ENCODE results near the gene SCAI.
"Not testable (repeated sequence)": the region's sequence is repeated elsewhere in the genome, so short reads cannot be mapped to it uniquely, and the experiment has no call there.

The SCAI gene

DNA sequence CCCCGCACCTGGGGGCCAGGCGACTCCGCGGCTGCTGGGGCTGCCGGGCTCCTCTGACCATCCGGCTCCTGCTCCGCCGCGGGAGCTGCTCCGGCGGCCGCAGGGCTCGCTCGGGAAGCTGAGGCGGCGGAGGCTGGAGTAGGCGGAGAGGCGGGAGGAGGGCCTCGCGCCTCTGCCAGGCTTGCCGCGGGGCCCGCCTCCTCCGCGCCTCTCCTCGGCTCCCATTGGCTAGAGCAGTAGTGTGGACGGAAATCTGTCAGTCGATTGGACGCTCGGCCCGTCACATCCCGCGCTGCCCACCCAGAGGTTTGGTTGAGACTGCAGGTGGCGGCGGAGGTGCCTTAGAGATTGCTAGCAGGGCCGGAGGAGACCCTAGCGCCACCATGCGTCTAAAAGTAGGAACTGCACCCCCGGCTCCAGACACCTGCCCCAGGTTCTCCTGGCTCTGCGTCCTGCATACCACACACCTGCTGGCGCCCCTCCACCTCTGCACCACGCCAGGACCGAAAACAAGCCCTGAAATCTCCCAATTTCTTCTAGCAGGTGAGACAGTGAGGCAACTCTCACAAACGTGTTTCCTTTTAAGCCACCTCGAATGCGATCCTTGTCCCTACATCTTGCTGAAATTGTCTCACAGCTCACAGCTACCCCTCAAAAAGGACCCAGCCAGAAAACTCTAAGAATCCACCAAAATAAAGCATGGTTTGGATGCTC, at the start of gene SCAI:
Gene SCAI, minus strand, starts transcription at position 152 of the 714 bp plus-strand sequence. Its CDS starts 91 bp downstream, at position 61.
- DNase-seq = peak; percentile 99

DNA sequence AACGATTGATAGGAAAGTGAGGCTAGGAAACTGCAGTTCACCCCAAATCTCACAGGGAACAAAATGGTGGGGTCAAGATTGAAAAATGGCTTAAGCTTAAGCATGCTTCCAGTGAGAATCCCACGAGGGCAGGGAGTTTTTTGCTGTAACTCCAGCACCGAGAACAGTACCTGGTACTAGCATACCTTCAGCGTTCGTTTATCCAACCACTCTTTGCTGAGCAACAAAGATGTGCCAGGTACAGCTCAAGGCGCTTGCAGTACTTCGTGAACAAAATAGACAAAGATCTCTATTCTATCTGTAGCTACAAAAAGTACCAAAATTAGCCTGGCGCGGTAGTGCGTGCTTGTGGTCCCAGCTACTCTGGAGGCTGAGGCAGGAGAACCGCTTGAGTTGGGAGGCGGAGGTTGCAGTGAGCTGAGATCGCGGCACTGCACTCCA, 47.1 kb upstream of the SCAI start:
- peak; percentile 2 for DNase-seq

DNA sequence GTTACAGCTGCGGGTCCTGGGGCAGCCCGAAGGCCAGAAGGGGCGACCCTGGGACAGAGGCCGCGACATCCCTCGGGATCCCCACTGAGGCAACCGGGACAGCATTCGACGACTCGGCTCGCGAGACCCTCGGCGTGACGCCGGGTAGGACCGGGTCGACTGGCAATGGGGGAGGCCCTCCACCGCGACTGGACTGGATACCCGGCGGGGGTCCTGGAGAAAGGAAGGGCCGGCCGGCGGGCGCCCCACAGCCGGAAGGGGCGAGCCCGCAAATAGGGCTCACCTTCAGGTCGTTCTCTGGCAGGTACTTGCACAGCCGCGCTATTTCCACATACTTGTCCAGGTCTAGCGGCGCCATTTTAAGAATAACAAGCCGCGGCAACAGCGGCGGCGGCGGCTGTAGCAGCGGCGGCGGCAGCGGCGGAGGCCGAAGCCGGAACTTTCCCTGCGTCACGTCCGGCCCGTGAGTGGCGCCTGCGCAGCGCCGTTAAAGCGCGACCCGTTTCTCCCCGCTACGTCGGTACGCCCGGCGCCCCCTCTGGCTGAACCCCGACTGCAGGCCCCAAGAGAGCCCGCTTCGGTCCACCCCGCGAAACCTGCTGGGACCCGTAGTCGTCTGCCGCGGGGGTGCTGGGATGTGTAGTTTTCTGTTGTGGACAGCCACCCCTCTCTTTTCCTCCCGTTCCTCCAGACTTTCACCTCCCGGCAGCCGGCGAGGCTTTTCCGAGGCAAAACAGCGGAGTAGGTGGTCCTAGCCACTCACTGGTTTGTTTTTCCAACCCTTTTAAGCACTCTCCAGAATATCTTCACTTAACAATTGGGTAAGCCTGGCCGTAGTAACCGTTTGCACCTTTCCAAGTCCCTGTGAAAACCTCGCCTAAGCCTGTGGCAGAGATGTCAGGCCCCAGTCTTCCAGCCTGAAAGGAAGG, 46.3 kb upstream of the SCAI start, which contains the start of gene PPP6C:
Gene PPP6C, minus strand, starts transcription at position 443 of the 929 bp plus-strand sequence. Its CDS starts 85 bp downstream, at position 358.
- DNase-seq = peak; percentile 98

DNA sequence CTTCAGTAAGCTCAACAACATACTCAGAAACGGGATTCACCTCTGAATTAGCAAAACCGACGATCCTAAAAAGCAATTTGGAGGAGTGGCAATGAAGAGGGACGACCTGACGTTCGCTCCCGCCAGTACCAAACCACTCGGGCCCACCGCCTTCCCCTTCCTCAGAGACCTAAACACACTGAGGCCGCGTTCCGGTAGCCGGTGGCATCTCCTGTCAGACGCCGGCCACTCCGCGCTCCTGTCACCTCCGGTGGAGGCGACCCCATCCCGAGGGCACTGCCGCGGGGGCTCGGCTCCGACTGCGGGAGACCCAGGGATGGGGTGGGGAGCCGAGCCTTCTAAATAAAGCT, 45.7 kb upstream of the SCAI start:
- DNase-seq = peak; percentile 9

DNA sequence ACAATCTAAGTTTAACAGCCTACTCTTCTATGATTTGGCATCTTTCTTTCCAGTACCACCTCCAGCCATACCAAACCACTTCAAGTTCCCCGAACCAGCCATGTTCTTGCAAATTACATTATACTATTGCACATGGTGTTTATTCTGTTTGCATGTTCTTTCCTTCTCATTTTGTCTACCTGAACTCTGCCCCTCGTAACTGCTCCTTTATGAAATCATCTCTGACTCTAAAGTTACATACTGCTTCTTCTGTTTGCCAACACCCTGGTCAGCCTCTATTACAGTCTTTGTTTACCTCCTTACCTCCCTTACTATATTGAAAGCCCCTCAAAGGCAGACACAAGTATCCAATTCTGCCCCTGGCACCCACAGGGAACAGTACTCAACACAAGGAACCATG, 40.2 kb upstream of the SCAI start:
- no peak for DNase-seq

DNA sequence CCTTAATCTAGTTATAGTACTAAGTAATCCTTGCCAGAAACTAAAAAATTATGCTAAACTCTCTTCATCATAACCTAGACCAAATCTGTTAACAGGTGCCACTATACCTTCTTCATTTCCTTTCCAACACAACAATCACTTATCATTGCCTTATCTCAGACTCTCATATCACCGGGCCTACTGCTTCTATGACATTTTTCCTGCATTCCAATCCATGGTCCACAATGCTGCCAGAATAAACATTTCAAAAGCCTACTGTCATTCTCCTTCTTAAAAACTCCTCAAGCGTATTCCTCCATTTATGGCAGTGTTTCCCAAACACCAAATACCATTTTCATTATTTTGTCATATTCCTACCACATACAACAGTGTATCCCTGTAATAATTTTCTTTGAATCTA, 39.7 kb upstream of the SCAI start:
- no peak for DNase-seq

DNA sequence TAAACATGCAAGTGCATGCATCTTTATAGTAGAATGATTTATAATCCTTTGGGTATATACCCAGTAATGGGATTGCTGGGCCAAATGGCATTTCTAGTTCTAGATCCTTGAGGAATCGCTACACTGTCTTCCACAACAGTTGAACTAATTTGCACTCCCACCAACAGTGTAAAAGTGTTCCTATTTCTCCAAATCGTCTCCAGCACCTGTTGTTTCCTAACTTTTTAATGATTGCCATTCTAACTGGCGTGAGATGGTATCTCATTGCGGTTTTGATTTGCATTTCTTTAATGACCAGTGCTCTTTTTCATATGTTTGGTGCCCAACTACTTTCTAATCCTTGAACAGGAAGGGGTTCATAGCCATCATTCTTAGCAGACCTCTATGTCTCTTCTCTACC, 38.4 kb upstream of the SCAI start:
- DNase-seq = not testable (repeated sequence)

DNA sequence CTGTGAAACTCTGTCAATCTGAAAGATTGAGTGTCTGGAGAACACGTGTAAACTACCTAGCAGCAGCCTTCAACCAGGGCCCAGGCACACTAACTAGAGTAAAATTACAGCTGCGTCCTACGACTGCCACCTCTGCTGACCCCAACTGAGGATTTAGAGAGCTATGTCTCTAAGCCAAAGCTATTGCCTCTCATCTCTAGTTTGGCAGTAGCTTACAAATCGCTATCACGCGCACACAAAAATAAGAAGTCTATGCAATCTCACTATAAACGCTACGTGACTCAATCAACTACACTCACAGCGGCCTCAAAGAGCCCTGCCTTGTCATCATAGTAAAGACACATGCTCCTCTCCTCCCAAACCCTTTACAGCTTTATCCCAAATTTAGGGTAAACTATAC, 37.5 kb upstream of the SCAI start:
- DNase-seq = no peak

DNA sequence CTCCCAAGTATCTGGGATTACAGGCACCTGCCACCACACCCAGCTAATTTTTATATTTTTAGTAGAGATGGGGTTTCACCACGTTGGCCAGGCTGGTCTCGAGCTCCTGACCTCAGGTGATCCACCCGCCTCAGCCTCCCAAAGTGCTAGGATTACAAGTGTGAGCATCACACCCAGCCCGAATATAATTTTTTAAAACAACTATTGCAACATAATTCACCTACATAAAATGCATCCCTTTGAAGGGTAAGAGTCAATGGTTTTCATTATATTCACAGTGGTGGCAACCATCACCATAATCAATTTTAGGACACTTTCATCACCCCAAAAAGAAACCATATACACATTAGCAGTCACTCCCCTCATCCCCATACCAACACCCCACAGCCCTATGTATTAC, 36.4 kb upstream of the SCAI start:
- not testable (repeated sequence) for DNase-seq

DNA sequence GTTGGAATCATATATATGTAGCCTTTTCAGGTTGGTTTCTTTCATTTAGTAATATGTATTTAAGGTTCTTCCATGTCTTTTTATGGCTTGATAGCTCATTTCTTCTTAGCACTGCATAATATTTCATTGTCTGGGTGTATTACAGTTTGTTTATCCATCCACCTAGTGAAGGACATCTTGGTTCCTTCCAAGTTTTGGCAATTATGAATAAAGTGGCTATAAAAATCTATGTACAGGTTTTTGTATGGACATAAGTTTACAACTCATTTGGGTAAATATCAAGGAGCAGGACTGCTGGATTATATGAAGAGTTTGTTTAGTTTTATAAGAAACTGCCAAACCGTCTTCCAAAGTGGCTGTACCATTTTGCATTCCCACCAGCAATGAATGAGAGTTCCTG, 34.6 kb upstream of the SCAI start:
- no peak for DNase-seq

DNA sequence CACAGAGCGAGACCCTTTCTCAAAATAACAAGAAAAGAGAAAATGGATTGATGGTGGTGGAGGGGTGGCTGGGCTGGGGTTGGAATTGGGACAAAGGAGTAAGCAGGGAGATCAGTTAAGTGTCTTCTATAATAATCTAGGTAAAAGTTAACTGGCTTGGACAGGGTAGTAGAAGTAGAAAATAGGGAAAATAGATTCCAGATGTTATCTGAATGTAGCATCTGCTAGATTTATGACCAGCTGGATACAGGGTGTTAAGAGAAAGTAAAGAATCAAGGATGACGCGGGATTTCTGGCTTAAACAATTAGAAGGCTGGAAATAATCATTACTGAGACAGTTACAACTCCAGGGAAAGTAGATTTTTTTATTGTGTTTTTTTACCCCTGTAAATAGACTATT, 33.3 kb upstream of the SCAI start:
- DNase-seq = no peak

DNA sequence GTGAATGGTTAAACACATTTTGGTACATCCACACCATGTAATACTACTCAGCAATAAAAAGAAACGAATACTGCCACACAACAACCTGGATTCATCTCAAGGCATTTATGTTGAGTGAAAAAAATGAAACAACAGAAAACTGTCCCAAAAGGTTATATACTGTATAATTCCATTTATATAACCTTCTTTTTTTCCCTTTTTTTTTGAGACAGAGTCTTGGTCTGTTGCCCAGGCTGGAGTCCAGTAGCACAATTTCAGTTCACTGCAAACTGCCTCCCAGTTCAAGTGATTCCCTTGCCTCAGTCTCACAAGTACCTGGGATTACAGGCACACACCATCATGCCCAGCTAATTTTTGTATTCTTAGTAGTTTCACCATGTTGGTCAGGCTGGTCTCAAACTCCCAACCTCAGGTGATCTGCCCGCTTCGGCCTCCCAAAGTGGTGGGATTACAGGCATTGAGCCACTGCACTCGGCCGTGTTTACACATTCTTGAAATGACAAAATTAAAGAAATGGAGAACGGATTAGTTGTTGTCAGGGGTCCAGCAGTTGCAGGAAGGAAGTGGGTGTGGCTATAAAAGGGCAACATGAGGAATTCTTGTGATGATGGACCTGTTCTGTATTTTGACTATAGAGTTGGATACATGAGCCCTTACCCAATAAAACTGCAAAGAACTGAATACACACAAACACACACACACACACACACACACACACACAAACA, 28.9 kb upstream of the SCAI start:
- DNase-seq = no peak

DNA sequence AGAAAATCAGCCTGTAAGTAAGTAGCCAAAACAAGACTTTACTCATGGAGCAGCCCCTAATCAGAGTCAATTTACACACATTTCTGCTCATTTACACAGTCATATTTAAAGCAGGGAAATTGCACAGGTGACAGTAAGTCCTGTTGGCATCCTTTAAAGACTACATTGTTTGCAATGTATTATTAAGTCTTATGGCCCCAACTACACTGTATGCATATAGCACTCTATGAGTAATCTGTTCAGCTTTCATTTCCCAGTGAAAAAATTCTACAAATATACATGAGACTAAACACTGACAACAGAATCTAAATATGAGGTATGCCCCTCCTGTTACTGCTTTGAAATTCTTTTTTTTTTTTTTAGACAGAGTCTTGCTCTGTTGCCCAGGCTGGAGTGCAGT, 26.6 kb upstream of the SCAI start:
- DNase-seq = no peak

DNA sequence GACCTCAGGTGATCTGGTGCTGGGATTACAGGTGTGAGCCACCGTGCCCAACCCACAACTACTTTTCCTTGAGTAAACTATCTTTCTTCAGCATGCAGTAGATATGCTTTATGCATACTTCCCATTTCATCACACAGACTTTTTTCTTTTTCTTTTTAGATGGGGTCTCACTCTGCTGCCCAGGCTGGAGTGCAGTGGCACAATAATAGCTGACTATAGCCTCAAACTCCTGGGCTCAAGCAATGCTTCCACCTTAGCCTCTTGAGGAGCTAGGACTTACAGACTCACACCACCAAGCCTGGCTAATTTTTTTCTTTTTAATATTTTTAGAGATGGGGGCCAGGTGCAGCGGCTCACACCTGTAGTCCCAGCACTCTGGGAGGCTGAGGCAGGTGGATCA, 23.4 kb upstream of the SCAI start:
- DNase-seq = no peak

DNA sequence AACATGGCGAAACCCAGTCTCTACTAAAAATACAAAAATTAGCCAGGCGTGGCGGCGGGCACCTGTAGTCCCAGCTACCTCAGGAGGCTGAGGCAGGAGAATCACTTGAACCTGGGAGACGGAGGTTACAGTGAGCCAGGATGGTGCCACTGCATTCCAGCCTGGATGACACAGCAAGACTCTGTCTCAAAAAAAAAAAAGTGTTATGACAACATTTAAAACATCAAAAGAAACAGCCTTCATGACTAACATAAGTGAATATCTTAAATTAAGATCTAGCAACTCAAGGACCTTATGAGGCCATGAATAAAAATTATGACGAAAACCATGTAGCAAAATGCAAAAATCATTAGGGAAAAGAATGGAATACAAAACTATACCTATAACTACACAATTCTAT, 19.6 kb upstream of the SCAI start:
- DNase-seq = not testable (repeated sequence)

DNA sequence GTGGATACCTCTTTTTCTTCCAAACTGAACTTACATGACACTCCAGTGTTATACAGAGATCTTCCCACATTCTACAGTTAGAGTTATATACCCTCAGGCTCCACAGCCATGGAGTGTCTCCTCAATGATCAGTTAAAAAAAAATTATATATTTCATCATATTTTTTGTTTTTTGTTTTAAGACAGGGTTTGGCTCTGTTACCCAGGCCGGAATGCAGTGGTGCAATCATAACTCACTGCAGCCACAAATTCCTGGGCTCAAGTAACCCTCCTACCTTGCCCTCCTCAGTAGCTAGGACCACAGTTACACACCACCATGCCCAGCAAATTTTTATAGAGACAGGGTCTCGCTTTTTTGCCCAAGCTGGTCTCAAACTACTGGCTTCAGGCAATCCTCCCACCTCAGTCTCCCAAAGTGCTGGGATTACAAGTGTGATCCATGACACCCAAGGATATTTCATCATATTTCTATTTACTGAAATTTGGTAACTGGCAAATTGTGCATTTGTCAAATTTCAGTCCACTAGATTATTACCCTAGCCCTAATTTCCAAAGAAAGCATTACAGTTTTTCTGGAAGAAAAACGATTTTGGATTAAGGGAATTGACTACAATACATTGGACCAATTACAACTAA, 18.1 kb upstream of the SCAI start:
- no peak for DNase-seq

DNA sequence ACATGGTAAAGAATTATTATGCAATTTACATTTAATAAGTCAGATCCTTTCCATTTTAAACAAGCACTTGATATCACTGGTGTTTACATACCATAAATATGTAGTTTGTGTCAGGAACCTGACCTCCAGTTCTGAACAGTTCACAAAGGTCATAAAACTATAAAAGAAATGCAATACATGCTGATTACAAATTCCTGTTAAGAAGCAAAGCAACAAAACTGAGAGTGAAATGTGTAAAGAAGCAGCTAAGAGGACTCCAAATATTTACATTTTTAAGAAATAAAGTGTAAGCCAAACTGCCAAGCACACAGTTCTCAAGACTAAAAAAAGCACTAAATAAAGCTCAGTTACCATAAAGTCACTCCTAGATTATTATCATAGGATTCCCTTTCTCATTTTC, 17.4 kb upstream of the SCAI start:
- DNase-seq = no peak

DNA sequence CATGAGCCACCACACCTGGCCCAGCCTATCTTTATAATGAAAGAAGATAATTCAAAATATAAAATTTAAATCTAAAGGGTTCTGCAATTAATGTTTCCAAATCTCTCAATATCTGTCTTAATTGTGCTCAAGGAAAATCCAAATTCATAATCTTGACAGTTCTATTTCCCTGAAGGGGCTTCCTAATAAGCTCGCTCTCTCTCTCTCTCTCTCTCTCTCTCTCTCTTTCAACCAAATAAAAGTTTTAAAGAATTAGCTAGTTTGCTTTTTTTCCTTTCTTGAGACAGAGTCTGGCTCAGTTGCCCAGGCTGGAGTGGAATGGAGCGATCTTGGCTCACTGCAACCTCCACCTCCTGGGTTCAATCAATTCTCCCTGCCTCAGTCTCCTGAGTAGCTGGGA, 13.2 kb upstream of the SCAI start:
- no peak for DNase-seq

DNA sequence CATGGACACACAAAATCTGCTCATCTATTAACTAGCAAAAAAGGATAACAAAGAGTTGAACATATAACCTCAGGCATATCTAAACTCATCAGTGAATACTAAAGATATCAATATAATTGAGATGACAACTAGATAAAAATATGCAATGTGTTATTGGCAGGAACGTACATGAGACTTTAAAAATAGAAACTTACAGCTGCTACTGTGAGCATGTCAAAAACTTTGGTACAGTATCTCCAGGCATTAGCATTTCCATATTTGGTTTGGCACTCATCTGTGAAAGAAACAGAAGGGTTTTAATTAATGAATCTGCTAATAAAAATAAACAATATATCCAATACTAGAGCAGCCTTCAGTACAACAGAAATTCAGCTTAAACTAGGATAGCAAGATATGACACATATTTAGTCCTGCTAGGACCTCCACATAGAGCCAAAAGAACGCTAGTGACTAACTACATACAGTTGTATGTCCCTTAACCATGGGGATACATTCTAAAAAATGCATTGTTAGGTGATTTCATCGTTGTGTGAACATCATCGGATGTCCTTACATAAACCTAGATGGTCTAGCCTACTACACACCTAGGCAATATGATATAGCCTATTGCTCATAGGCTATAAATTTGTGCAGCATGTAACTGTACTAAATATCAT, 10.5 kb upstream of the SCAI start:
- DNase-seq = no peak

DNA sequence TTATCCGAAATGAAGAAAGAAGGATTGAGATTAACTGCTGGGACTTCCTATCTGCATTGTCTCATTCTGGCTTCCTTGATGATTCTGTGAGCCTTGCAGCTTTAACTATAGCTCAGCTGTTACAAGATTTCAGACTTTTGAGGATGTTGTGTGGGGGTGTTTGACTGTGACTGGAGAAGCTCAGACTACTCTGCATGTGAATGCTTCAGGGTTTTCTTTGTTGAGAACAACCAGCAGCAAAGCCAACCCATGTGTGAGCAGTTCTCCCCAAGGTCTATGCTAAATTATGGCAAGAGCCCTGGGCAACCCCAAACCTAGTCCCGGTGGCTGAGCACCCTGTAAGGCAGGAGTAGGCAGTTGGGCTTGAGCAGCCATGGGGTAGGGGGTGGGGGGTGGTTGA, 8.4 kb upstream of the SCAI start:
- no peak for DNase-seq

DNA sequence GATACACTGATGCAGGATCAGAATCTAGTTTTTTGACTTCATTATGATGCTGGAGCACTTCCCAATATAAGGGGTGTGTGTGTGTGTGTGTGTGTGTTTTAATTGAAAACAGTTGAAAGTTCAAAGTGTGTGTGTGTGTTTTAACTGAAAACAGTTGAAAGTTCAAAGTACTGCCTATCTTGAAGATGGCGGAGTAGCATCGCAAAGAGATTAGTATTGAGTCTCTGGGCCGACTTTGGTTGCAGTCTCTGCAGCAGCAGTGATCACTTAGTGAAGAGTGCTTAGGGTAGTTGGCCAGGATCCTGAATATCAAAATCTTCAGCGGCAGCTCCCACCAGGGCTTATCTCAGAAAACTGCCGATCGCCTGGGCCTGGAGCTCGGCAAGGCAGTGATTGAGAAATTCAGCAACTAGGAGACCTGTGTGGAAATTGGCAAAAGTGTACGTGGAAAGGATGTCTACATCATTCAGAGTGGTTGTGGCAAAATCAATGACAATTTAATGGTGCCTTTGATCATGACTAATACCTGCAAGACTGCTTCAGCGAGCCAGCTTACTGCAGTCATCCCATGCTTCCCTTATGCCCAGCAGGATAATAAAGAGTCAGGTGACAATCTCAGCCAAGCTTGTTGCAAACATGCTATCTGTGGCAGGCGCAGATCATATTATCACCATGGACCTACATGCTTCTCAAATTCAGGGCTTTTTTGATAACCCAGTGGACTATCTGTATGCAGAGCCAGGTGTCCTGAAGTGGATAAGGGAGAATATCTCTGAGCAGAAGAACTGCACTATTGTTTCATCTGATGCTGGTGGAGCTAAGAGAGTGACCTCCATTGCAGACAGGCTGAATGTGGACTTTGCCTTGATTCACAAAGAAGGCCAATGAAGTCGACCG, 7.3 kb upstream of the SCAI start:
- no peak for DNase-seq

Data from stimulated activated naive CD4-positive, alpha-beta T cell treated with Interleukin-2 at 50 U/mL for 16 hours (primary cell).